ENCODE measurements around the gene LPIN2. TPM values are rescaled to one million over a fixed set of nuclear protein-coding genes. Genes with fewer than 3 reads are reported as not detected.

LPIN2 gene
- total RNA-seq, 2 donors from 2014 or later: 19.5 to 120 TPM

DNA sequence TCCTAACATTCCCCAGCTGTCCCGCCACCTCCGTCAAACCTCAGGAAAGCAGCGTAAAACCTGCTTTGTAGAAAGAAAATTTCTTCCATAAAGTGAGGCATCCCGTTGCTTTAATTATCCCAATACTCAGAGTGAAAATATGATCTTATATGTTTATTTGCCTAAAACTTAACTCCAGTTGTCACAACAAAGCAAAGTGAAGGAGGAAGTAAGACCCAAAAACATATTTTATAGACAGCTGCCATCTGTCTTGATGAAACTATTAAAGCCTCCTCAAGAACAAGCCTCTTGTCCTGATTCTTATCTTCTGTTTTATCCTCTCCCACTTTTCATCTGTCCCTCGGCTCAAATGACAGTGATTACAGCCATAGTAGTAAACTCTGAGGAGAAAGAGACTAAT, 28.9 kb upstream of the LPIN2 start:
- intact Hi-C loops (cut with DNase I): no loop called here
- Histone ChIP-seq H3K27ac (no peak overlapping the region), H3K36me3 (no peaks in the 10 kb centered on the region), H3K4me1 (replicated peaks) (no peaks in the 10 kb centered on the region), H3K9me3 (no peaks in the 10 kb centered on the region), H3K4me3 (no peak overlapping the region), H3K27me3 (replicated peaks; ENCODE audit: insufficient read depth) (no peaks in the 10 kb centered on the region)
- DNase-seq (ENCODE audit: low spot score): no peak
- TF ChIP-seq POLR2A (IDR thresholded peaks at IDR 0.05): no peak
- no peak for TF ChIP-seq CTCF (IDR thresholded peaks at IDR 0.05)
- TF ChIP-seq POLR2AphosphoS5 (IDR thresholded peaks at IDR 0.05): no peak
- WGBS: 50% methylated on average over 5 of the region's 5 CpGs

DNA sequence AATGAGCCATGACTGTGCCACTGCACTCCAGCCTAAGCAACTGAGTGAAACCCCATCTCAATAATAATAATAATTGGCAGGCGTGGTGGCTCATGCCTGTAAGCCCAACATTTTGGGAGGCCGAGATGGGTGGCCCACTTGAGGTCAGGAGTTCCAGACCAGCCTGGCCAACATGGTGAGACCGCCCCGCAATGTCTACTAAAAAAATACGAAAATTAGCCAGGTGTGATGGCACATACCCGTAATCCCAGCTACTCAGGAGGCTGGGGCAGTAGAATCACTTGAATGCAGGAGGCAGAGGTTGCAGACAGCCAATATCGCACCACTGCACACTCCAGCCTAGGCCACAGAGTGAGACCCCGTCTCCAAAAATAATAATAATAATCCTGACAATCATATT, 27.9 kb upstream of the LPIN2 start:
- Histone ChIP-seq H3K27me3 (replicated peaks; ENCODE audit: insufficient read depth) (no peaks in the 10 kb centered on the region), H3K36me3 (no peaks in the 10 kb centered on the region), H3K27ac (no peak overlapping the region)

GRCh38 chr18:3040173-3040572, 27.2 kb upstream of the LPIN2 start:
- no peak for DNase-seq (ENCODE audit: low spot score)
- Histone ChIP-seq H3K4me1 (replicated peaks) (no peaks in the 10 kb centered on the region), H3K27me3 (replicated peaks; ENCODE audit: insufficient read depth) (no peaks in the 10 kb centered on the region), H3K36me3 (no peaks in the 10 kb centered on the region), H3K9me3 (no peaks in the 10 kb centered on the region), H3K27ac (no peak overlapping the region), H3K4me3 (no peak overlapping the region)
- 88% methylated on average over 2 of the region's 2 CpGs for WGBS
- TF ChIP-seq CTCF (IDR thresholded peaks at IDR 0.05) (no peak), POLR2A (IDR thresholded peaks at IDR 0.05) (no peak), POLR2AphosphoS5 (IDR thresholded peaks at IDR 0.05) (no peak)
- intact Hi-C loops (cut with DNase I): no loop called here

More for the DNA sequence above, 27.9 kb upstream of the LPIN2 start:
- DNase-seq (ENCODE audit: low spot score): no peak
- Histone ChIP-seq H3K9me3 (no peaks in the 10 kb centered on the region), H3K4me1 (replicated peaks) (no peaks in the 10 kb centered on the region), H3K4me3 (no peak overlapping the region)
- intact Hi-C loops (cut with DNase I): no loop called here
- TF ChIP-seq POLR2AphosphoS5 (IDR thresholded peaks at IDR 0.05) (no peak), POLR2A (IDR thresholded peaks at IDR 0.05) (no peak), CTCF (IDR thresholded peaks at IDR 0.05) (no peak)
- 97% methylated on average over 8 of the region's 8 CpGs for WGBS

DNA sequence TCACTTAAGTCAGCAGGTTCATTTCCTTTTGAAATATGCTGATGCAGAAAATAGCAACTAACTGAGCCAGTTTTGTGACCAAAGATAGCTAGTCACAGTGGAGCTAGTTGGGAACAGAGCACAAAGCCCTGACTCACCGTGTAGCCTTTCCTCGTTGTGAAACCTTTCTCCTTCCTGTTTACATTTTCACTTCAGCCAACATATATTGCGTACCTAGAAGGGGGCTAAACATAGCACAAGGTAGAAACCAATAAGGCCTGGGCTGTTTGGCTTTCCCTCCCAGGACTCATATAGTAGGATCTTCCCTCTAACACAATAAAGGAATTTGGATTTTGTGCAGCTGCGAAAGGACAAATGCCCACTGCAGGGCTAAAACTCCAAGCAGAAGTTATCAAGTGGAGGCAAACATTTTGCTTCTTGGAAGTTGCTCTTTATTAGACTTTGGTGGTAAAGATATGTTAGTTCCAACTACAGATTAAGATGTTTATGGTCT, 24.5 kb upstream of the LPIN2 start:
- TF ChIP-seq CTCF (IDR thresholded peaks at IDR 0.05) (no peak), POLR2AphosphoS5 (IDR thresholded peaks at IDR 0.05) (peak; percentile 77)
- Histone ChIP-seq H3K4me3 (no peak overlapping the region), H3K27me3 (replicated peaks; ENCODE audit: insufficient read depth) (no peaks in the 10 kb centered on the region), H3K9me3 (no peaks in the 10 kb centered on the region), H3K27ac (peak overlapping the region in 1 of 2 donors; percentile 62), H3K36me3 (no peaks in the 10 kb centered on the region), H3K4me1 (replicated peaks) (no peaks in the 10 kb centered on the region)
- peak; percentile 39 for DNase-seq (ENCODE audit: low spot score)
- intact Hi-C loops (cut with DNase I): no loop called here
- 34% methylated on average over 4 of the region's 4 CpGs for WGBS

- H3K4me1 ChIP-seq (replicated peaks): no peaks in the 10 kb centered on the region
- intact Hi-C loops (cut with DNase I): no loop called here
- TF ChIP-seq POLR2A (IDR thresholded peaks at IDR 0.05) (no peak), CTCF (IDR thresholded peaks at IDR 0.05) (no peak), POLR2AphosphoS5 (IDR thresholded peaks at IDR 0.05) (no peak)
- no peaks in the 10 kb centered on the region for H3K9me3 ChIP-seq
- H3K27ac ChIP-seq: no peak overlapping the region
- WGBS: 49% methylated on average over 5 of the region's 5 CpGs
- no peaks in the 10 kb centered on the region for H3K36me3 ChIP-seq
- no peak overlapping the region for H3K4me3 ChIP-seq
- DNase-seq (ENCODE audit: low spot score): no peak
- no peaks in the 10 kb centered on the region for H3K27me3 ChIP-seq (replicated peaks; ENCODE audit: insufficient read depth)
These were observed 23.2 kb upstream of the LPIN2 start for GRCh38 chr18:3036108-3036507.
